ENCODE results near the gene GPR35.

GPR35 gene

DNA sequence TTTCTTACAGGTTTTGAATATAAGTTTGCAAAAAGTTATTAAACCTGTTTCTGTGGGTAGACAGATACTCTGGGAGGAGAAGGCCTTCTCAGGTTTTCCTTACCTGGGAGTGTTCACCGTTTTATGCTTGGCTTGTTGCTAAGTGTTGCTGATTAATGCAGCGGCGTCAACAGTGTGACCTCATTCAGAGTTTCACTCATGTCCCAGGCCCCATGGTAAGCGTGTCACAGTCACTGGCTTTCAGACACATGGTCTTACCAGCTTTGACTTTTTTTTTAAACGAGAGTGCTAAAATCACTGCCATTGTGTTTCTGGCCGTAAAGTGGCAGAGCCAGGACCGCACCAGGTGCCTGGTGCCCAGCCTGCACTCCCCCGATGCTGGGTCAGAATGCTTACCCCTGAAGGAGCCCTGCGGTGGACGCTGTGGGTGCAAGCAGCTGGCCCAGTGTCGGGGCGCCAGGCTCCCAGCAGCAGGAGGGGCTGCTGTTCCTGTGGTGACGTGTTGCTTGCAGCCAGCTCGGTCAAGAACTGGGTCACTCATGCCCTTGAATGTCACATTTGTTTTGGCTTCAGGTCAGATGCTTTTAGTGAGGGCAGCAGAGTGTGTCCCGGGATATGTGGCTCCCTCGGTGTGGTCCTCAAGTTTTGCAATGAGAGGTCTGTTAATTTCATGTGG is 35.3 kb upstream of the GPR35 start:
- DNase-seq, result no peak

DNA sequence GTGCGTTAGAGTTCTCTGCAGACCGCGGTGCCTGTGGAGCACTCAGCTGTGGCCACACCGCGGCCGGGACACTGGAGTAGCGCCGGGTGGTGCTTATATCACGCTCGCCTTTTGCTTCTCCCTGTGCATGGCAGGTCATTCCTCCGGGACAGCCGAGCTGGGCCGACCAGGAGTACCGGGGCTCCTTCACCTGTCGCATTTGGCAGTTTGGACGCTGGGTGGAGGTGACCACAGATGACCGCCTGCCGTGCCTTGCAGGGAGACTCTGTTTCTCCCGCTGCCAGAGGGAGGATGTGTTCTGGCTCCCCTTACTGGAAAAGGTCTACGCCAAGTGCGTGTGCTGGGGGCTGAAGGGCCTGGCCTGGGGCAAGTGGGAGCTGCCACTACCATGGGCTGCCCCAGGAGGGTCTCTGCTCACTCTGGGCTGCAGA is 34.6 kb upstream of the GPR35 start:
- no peak for DNase-seq

DNA sequence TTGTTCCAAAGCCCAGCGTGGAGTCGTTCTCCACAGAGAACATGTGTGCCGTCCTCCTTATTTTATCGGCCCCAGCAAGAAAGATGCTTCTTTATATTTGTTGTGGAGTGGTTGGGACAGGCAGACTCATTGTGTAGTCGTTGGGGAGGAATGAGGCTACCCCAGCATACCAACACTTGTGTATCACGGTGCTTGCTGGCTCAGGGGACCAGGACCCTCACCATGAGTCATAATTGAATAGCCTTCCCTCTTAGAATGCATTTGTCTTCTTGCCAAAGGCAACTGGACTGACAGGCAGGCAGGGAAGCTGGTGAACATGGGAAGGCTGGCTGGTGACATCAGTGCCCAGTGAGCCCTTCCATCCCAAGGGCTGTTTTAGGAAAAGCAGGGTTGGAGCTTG is 34.1 kb upstream of the GPR35 start:
- no peak for DNase-seq

DNA sequence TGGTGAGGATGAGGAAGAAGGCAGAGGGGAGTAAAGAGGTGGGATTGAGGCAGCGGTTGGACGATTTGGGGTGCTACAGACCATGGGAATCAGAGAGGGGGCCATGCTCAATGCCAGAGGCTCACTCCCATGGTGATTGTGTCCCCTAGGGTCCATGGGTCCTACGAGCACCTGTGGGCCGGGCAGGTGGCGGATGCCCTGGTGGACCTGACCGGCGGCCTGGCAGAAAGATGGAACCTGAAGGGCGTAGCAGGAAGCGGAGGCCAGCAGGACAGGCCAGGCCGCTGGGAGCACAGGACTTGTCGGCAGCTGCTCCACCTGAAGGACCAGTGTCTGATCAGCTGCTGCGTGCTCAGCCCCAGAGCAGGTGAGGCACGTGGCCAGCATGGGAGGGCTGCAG is 33.5 kb upstream of the GPR35 start:
- DNase-seq, result no peak

DNA sequence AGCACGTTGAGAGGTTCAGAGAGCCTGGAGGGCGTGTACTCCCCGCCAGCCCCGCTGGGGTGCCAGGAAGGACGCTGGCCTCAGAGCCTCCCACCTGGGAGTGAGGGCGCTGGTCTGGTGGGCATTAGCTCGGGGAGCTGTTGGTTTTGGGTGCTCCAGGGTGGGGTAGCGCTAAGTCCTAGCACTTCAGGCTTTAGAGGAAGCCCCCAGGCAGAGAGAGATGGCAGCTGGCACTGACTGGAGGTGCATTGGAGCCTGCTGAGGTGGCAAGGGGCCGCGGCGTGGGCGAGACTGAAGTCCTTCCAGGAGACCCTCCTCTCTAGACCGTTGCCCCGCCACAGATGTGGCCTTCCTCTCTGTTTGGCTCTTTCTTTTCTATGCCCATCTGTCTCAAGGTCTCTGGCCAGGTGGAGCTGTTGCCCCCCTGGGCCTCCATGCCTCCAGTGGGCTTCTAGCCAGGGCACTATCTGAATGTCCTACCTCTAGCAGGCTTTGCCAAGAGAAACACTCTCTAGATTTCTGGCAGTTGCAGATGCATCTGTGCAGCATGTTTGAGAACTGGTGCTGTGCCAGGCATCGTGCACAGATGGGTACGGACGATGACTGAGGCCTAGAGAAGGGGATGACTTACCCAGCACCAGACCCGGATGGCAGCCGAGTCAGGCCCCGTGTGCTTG is 32.1 kb upstream of the GPR35 start:
- DNase-seq, result no peak

DNA sequence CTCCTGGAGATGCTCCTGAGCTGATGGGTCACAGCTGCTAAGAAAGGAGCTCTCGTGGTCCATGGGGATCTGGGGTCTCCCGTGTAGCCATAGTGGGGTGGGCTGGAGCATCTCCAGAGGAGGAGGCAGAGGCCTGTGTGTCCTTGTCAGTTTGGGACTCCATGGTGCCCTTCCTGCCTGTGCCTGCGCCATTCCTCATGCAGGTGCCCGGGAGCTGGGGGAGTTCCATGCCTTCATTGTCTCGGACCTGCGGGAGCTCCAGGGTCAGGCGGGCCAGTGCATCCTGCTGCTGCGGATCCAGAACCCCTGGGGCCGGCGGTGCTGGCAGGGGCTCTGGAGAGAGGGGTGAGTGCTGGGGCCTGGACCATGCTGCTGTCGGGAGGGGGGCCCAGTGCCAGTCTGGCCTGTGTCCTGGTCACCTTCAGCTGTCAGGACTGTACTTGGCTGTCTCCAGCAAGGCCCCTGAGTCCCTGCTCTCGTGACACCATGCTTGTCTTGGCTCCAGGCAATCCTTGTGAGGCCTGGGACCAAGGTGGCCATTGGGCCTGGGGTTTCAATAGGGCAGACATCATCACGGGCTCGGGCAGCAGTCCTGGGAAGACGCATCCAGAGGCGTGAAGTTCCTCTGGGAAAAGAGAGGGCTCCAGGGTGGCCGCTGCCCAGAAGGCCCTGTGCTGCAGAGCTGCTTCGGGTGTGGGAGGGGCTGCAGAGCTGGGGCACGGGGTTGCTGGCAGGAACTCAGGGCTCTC is 31.4 kb upstream of the GPR35 start:
- no peak for DNase-seq

DNA sequence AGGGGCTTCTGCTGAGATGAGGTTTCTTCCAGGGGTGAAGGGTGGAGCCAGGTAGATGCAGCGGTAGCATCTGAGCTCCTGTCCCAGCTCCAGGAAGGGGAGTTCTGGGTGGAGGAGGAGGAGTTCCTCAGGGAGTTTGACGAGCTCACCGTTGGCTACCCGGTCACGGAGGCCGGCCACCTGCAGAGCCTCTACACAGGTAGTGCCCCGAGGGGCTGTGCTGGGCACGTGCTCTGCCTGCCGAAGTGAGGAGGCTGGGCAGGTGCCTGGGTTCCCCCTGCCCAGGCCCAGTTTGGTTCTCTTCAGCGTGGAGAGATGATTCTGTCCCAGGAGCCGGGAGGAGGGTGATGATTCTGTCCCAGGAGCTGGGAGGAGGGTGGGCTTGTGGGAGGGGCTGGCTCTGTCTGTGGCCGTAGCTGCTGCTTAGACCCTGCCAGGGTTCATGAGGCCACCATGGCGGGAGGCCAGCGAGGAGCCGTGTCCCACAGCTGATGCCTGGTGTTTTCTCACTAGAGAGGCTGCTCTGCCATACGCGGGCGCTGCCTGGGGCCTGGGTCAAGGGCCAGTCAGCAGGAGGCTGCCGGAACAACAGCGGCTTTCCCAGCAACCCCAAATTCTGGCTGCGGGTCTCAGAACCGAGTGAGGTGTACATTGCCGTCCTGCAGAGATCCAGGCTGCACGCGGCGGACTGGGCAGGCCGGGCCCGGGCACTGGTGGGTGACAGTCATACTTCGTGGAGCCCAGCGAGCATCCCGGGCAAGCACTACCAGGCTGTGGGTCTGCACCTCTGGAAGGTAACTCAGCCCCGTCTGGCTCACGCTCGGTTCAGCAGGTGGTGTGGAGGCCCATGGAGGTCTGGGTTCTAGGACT is 30.5 kb upstream of the GPR35 start:
- DNase-seq, result no peak

DNA sequence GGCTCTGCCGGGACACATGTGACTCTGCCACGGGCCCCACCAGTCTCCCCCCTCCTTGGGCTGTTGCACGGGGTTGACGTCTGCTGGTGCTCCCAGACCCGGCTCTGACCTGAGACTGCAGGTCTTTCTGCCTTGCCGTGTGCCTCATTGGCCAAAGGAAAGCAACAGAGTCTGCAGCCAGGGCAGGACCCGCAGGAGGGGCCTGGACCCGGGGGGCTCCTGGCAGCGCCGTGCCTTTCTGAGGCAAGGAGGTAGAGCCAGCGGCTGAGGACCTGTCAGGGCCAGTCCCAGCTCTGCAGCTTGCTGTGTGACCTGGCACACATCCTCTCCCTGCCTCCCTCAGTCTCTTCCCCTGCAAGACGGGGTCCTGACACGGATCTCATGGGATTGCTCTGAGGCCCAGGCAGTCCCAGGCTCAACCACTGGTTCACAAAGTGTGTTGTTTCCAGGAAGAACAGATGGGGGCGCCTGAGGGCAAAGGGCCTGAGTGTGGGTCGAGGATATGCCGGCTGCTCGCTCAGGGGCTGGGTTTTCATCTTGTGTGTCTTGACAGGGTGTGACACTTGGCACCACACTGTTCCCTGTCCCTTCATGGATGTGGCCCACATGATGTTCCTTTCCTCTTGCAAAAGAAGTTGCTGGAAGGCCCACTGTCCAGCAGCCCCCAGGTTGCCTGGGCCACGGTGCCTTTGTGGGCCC is 29.8 kb upstream of the GPR35 start:
- DNase-seq, result no peak

DNA sequence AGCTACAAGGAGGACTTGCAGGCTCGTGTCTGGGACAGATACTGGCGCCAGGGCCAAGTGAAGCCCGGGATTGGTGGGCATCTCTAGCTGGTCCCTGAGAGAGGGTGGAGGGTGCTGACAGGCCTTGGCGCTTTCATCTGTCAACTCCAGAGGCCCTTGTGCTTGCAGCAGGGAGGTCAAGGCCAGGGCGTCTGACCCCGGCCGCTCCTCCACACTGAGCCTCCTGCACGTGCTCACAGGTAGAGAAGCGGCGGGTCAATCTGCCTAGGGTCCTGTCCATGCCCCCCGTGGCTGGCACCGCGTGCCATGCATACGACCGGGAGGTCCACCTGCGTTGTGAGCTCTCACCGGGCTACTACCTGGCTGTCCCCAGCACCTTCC is 29.2 kb upstream of the GPR35 start:
- DNase-seq, result no peak

DNA sequence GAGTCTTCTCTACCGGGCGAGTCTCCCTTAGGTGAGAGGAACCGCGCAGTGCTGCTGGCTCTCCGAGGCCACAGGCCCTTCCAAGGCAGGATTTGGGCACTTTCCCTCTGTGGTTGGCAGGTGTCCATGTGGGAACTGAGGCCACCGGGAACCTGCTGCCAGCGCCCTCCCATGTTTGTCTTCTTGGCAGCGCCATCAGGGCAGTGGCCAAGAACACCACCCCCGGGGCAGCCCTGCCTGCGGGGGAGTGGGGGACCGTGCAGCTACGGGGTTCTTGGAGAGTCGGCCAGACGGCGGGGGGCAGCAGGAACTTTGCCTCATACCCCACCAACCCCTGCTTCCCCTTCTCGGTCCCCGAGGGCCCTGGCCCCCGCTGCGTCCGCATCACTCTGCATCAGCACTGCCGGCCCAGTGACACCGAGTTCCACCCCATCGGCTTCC is 28.8 kb upstream of the GPR35 start:
- DNase-seq, result no peak

DNA sequence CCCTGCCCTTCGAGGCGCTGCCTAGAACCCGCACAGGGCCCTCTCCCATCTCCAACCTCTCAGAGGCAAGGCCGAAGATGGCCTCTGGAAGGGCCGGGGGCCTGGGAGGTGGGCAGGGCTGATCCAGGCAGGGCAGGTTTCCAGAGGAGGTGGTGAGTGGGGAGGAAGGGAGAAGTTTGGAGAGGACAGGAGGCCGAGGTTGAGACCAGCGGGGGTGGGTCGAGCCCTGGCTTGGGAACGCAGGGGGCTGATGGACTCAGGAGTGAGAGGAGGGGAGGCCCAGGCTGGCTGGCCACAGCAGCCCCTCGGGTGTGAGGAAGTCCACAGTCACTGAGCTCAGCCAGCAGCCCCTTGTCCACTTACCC is 28.2 kb upstream of the GPR35 start:
- DNase-seq, result no peak

DNA sequence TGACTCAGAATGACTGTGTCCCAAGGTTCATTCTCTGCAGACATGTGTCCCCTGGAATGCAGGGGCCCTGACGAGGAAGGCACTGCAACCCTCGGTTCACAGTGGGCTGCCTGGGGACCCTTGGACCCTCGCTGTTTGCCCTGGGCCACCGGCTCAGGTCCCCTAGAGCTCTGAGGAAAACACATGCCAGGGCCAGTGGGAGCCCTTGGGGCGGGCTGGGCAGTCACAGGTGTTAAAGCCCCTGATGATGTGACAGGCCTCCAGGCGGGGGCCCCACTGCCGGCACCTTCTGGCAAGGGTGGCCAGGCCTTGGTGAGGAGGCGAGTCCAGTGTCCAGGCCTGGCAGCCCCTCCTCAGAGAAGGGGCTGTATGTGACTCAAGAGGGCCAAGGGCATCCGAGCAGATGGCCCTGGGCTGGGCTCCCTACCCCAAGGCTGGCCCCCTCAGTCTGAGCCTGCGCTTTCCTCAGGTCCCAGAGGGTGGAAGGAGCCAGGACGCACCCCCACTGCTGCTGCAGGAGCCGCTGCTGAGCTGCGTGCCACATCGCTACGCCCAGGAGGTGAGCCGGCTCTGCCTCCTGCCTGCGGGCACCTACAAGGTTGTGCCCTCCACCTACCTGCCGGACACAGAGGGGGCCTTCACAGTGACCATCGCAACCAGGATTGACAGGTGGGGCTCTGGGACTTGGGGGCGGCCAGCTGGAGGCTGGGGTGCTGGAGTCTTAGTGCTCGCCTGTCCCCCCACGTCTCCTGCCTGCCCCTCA is 27.7 kb upstream of the GPR35 start:
- no peak for DNase-seq

DNA sequence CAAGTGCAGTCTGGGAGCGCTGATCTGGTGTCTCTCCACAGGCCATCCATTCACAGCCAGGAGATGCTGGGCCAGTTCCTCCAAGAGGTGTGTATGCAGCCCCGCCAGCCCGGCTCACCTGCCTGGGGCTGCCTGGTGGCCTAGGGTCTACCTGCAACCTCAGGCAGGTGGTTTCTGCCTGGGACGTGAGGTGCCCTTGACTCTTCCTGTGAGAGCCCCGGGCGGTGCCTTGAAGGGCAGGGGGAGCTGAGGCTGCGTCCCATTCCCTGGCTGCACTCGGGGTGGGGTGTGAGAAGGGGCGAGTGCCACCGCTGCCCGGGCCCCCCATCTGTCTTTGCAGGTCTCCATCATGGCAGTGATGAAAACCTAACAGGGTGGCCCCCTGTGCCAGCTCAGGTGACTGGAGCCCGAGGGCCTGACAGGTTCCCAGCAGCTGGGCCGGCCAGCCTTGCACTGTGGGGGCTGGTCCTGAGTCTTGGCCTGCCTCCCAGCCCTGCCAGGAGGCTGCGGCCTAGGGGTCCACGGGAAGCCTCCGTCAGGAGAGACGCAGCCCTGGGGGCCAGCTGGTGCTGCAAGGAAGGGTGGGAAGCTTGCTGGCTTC is 26.9 kb upstream of the GPR35 start:
- no peak for DNase-seq

DNA sequence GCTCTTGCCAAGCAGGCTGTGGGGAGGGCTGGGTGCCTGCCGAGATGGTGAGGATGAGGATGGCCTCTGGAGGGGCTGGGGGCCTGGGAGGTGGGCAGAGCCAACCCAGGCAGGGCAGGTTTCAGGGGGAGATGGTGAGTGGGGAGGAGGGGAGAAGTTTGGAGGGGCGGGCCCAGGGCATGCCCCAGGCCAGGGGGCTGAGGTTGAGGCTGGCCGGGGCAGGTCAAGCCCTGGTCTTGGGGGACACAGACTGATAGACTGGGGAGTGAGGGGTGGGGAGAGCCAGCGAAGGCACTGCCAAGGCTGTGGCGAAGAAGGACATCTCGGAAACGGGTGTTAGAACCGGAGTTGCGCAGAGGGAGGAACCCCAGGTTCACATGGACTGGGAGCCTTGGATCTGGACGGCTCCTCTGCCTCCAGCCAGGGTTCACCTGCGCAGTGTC is 26.1 kb upstream of the GPR35 start:
- no peak for DNase-seq

DNA sequence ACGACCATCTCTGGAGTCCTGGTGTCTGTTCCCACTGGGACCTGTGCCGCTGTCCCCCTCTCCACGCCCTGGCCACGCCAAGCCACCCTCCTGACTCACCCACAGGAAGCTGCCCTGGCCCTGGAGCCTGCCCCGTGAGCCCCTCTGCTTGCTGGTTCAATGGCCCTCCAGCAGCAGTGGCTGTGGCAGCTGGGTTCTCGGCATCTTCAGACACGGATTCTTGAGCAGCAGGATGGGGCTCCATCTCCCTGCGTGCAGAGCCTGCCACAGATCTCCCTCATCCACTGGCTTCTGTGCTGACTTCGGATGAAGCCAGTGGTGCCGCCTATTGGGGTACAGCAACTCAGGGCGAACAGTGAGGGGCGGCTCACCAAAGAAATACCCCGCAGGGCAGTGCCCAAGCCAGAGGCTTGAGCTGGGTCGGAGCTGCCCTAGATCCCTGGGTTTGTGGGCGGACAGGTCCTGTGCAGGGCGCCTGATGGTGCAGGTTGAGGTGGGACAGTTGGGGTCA is 24.8 kb upstream of the GPR35 start:
- DNase-seq, result no peak

DNA sequence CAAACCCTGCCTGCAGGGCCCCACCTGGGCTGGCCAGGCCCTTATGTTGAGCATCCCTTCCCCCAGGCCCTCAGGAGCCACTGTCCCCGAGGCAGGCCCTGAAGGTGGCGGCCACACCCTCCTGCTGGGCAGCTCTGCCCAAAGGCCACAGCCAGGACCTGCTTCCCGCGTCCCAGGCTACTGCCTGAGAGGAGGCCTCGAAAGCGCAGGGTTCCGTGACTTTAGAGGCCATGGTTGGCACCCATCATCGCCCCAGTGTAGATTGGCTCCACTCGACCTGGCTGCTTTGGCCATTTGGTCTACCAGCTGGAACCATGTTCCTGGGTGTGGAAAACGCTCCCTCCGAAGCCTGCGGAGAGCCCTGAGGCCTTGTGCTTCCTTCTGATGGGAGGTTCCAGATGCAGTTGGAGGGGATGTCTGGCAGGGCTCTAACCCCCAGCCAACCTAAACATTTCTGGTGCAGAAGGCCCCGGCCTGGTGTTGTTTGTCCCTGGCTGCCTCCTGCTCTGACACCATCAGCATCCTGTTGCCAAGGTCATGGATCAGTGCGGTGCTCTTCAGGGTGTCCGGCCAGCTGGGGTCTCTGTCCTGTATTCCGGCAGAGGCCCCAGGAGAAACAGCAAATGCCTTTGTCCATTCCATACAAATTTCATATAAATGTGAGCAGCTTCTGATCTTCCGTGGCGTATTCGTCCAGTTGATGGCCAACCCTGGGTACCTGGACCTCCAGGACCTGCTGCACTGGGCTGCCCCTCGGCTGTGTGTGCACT is 24.0 kb upstream of the GPR35 start:
- DNase-seq, result no peak

DNA sequence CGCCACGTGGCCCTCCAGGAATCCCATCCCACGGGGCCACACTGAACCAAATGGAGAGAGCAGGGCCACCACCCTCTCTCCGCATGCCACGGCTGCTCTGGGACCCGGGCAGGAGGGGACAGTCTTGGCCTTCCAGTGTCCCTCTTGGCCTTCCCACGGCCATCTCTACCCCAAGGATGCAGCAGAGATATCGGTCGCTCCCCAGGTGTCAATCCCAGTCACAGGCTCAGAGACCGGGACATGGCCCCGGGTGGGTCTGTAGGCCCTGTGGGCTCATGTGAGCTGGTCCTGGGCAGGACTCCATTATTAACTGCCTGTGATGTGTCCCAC is 23.5 kb upstream of the GPR35 start:
- DNase-seq, result no peak

DNA sequence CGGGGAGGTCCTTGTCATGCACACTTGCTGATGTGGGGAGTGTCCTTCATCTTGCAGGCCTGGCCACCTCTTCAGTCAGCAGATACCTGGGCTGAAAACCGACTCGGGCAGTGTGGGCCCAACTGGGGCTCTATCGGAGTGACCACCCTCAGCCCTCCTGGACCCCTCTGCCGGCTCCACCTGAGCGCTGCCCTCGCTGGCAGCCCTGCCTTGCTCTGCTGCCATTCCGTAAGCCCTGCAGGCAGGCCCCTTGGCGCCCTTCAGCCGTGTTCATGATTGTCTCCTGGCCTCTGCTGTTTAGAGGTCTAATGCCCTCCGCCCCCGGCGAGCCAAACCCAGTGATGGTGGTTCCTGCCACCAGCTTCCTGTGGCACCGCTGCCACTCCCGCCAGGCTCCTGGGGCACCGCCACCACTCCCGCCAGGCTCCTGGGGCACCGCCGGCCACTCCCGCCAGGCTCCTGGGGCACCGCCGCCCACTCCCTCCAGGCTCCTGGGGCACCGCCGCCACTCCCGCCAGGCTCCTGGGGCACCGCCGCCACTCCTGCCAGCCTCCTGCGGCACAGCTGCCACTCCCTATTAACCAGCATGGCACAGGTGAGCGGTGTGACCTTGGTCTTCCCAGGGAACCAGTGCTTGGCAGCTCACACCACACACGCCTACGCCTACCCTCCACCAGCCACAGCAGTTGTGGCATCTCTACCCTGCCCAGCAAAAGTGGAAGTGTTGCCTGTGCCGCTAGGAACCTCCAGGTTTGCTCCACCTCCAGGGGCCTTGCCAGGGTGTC is 22.8 kb upstream of the GPR35 start:
- no peak for DNase-seq

DNA sequence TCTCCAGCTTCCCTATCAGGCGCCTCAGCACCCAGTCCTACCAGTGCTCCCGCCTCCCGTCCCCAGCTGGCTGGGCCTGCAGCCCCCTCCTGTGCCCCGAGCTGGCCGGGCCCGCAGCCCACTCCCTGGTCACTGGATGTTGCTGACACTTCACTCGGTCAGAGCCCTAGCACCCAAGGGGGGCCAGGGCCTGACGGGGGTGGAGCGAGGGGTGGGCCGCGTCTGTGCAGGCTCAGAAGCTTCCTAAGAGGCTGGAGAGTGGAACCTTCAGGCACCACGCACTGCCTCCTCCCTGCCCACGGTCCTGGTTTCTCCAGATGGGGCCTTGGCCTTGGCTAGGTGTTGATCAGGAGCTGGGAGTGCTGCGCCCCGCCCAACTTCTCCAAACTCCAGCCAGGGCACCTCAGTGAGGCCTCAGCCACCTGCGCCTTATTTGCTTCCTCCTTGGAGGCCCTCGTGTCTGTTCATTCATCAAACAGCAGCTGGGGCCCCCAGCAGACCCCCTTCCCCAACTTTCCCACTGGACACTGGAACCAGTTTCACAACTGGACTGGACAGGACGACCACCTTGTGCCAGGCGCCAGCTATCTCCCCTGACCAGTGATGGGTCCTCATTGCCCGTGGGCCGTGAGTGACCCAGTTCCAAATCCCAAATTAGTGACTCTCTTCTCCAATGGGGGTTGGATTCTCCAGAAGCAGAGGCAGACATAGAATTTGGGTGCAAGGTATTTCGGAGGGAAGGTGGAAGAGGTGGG is 22.0 kb upstream of the GPR35 start:
- DNase-seq, result no peak
